Common myeloid progenitor, CD34-positive (primary cell): ENCODE data around the gene KPTN. TPM values are rescaled to one million over a fixed set of nuclear protein-coding genes. Genes with fewer than 3 reads are reported as not detected.

Source experiments
- CTCF ChIA-PET: fragments of 350-600 bp; sonication (Branson Sonifier 250); formaldehyde crosslinking; loops from one replicate; lab custom pipeline; 2021; ENCODE audit warnings: antibody characterized with exemption; lab: Charles Lee
- POLR2A ChIA-PET: fragments of 350-600 bp; sonication (Branson Sonifier 250); formaldehyde crosslinking; loops from one replicate; lab custom pipeline; 2021; ENCODE audit warnings: antibody characterized with exemption; lab: Charles Lee
- DNase-seq, 3 donors: peaks; one replicate each; pipeline versions ENCODE4 v3.0.0 to v3.0.0-alpha.2; 2013
- H3K27ac ChIP-seq, 2 experiments: 1 replicate in 1 of 2; 2 replicates in 1 of 2; pipeline ENCODE4 v1.7.0; 2013; ENCODE audit warnings: inconsistent platforms in 2 of 2, low read length in 2 of 2, mild to moderate bottlenecking in 2 of 2, low read depth in 1 of 2, moderate library complexity in 1 of 2; ENCODE audit not compliant: severe bottlenecking in 2 of 2, insufficient read depth in 1 of 2, poor library complexity in 1 of 2
- H3K27me3 ChIP-seq, 5 experiments: replicated peaks in 2 of 5; 1 replicate in 3 of 5; 2 replicates in 2 of 5; pipeline versions ENCODE4 v1.6.1 to v1.7.0; 2013; ENCODE audit warnings: low read length in 4 of 5, mild to moderate bottlenecking in 2 of 5, moderate library complexity in 2 of 5, inconsistent platforms in 1 of 5; ENCODE audit not compliant: insufficient read depth in 5 of 5, control insufficient read depth in 4 of 5
- H3K36me3 ChIP-seq, 4 experiments: 1 replicate in 2 of 4; 2 replicates in 2 of 4; pipeline versions ENCODE4 v1.6.1 to v1.7.0; 2013; ENCODE audit warnings: low read length in 3 of 4, control low read depth in 1 of 4, mild to moderate bottlenecking in 1 of 4; ENCODE audit not compliant: control insufficient read depth in 4 of 4, insufficient read depth in 4 of 4
- H3K4me1 ChIP-seq, 4 experiments: 1 replicate in 3 of 4; 2 replicates in 1 of 4; pipeline versions ENCODE4 v1.6.1 to v1.7.1; 2013; ENCODE audit warnings: low read length in 3 of 4, mild to moderate bottlenecking in 3 of 4, control low read depth in 1 of 4, inconsistent platforms in 1 of 4, moderate library complexity in 1 of 4; ENCODE audit not compliant: control insufficient read depth in 4 of 4, insufficient read depth in 4 of 4; ENCODE audit errors: control extremely low read depth in 1 of 4
- H3K4me3 ChIP-seq, 7 experiments: 1 replicate in 4 of 7; 2 replicates in 3 of 7; pipeline versions ENCODE4 v1.5.1 to v1.7.0; 2013; ENCODE audit warnings: mild to moderate bottlenecking in 7 of 7, low read length in 6 of 7, moderate library complexity in 6 of 7, inconsistent platforms in 2 of 7, low read depth in 2 of 7, control low read depth in 1 of 7; ENCODE audit not compliant: insufficient read depth in 4 of 7, control insufficient read depth in 1 of 7; ENCODE audit errors: extremely low read depth in 1 of 7
- H3K9me3 ChIP-seq, 5 experiments: 1 replicate in 4 of 5; 2 replicates in 1 of 5; pipeline versions ENCODE4 v1.6.1 to v1.7.1; 2013; ENCODE audit warnings: low read length in 4 of 5, mild to moderate bottlenecking in 2 of 5, inconsistent platforms in 1 of 5, low read depth in 1 of 5, moderate library complexity in 1 of 5; ENCODE audit not compliant: control insufficient read depth in 4 of 5, insufficient read depth in 2 of 5; ENCODE audit errors: control extremely low read depth in 1 of 5
- WGBS: methylation state at CpG from one replicate; pipeline ENCODE4 v1.1.5; 2013; ENCODE audit not compliant: insufficient coverage; 5-methylcytosine and 5-hydroxymethylcytosine counted together
- polyA plus RNA-seq: library from polyadenylated mRNA; unstranded; fragments of 120-200 nt; gene quantifications from one replicate; pipeline ENCODE4 v1.2.1, GENCODE V29; 2013

Gene KPTN
- 11.1 TPM for polyA plus RNA-seq

DNA sequence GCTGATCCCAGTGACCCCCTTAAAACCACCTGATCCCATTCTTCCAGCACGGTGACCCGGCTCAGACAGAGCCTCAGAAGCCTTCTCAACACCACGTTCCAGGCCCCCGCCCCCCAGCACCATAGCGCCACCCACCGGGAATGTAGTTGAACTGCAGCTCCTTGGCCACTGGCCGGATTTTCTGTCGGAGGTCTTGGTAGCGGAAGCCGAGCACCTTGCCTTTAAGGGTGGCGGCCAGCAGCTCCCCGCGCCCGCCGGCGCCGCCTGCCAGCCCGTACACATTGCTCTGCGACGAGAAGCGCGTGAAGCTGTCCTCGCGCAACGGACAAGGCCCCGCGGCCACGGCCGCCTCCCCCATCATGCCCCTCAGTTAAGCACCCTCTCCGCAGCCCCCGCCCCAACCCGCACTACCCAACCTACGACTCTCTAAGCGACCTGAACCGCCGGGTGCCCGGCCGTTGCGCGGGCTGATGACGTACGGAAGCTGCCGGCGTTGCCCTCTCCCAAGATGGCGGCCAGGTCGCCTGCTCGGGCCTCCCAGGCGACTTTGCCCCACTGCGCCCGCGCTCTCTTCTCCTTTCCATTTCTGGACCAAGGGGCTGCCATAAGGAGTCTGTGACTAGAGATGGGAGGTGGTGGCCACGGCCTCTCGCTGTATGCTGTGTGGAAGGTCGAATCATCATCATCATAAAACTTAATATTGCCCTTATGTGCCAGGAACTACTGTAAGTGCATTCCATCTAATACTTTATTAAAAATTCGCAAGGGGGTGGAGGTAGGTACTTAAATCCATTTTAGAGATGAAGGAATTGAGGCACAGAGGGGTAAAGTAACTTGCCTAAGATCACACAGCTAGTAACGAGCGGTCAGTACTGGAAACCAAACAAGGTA lies at the start of gene KPTN:
TSS of gene KPTN (minus strand) at position 420 of the 891 bp plus-strand sequence. CDS start at position 361, 59 bp downstream.
- Histone ChIP-seq H3K4me1 (peaks cover 11 to 52% (median 51%) of the 10 kb centered on the region in 4 experiments), H3K27ac (peak within 1 kb of the TSS; percentile 72 to 91), H3K36me3 (peaks cover 0 to 12% (median 1%) of the 10 kb centered on the region in 4 experiments), H3K4me3 (peak within 1 kb of the TSS; percentile 71 to 95 (median 82)), H3K27me3 (no peaks in the 10 kb centered on the region), H3K9me3 (no peaks in the 10 kb centered on the region)
- under 1% methylated on average over 46 of the region's 57 CpGs for WGBS
- POLR2A ChIA-PET: interaction anchor here (0.6 to 1.3 kb wide), 5 partner anchors 12 to 1143 kb away, joined by 3 to 5 read pairs (median 3); partner anchors contain the start of gene NAPA
- peak; percentile 95 to 96 (median 96) for DNase-seq
- CTCF ChIA-PET: interaction anchor here (0.7 to 2.6 kb wide), 16 partner anchors 8 to 259 kb away, joined by 3 to 12 read pairs (median 4); partner anchors contain the start of gene NAPA

DNA sequence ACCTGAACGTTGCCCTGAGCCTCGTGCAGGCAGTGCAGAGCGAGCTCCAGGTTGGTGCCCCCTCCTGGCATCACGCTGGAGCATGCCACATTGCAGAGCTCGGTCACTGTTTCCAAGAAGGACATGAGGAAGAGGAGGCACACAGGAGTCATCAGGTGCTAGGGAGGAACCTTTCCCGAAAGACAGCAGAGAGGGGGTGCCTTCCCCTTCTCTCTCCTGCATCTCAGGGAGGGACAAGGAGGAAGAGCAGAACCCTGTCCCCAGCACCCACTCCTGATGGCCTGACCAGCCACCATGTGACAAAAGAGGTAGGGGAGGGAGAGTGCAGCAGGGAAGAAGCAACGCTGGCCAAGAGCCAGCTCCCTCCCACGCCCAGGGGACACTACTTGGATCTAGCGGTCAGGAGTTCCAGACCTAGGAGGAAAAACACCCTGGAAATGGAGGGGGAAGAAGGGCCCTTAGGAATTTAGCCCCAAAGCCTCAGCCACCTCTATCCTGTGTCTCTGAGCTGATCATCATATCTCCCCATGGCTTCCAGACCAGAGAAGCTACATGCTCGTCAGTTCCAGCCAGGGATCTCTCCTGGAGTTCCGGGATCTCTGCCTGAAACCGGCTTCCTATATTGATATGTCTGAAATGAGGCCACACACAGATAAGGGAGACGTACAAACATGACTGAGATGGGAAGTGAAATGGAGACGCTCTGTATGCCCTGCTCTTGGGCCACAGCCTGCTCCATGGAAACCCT lies 47.8 kb upstream of the KPTN start:
- H3K9me3 ChIP-seq: no peaks in the 10 kb centered on the region
- DNase-seq: no peak
- ChIA-PET POLR2A (no interaction called here), CTCF (interaction anchor here (0.6 to 1.0 kb wide), 5 partner anchors 11 to 134 kb away, joined by 3 to 4 read pairs (median 3); no protein-coding TSS in a partner anchor)
- peaks cover 0 to 3% (median 0%) of the 10 kb centered on the region in 5 experiments for H3K27me3 ChIP-seq
- no peaks in the 10 kb centered on the region for H3K4me1 ChIP-seq
- no peaks in the 10 kb centered on the region for H3K36me3 ChIP-seq
- WGBS: 70% methylated on average over 13 of the region's 14 CpGs
- no peak overlapping the region for H3K4me3 ChIP-seq
- H3K27ac ChIP-seq: no peak overlapping the region

DNA sequence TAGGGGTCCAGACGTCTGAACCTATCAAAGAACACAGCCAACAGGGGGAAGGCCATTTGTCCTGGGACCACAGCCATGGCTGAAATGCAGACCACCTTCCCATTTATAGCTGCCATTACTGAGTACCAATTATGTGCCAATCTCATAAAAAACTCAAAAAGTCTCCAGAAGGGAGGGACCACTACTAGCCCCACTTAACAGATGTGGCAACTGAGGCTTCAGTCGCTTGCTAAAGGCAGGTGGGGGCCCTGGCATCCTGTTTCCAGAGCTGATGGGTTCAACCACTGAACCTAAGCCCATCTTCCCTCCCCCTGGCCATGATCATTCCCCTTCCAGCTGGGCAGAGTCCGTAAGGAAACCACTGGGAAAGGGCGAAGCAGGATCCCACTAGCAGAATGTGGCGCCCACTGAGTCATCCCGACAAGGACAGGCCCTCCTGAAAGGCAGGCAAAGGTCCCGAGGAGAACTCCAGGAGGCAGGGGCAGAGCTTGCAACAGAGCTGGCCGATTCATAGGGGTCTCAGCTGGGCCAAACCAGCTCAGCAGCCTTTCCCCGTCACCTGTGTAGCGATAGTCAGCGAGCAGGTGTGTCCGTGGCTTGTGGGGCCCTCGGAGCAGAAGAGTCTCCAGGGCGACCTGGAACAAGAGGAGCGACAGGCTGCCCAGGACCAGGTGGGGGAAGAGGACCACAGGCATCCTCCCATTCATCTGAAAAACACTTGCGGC lies 45.2 kb upstream of the KPTN start:
- Histone ChIP-seq H3K4me1 (no peaks in the 10 kb centered on the region), H3K4me3 (no peak overlapping the region), H3K27ac (no peak overlapping the region), H3K36me3 (no peaks in the 10 kb centered on the region), H3K9me3 (no peaks in the 10 kb centered on the region), H3K27me3 (peaks cover 0 to 3% (median 0%) of the 10 kb centered on the region in 5 experiments)
- DNase-seq: no peak
- POLR2A ChIA-PET: no interaction called here
- 91% methylated on average over 16 of the region's 16 CpGs for WGBS
- CTCF ChIA-PET: interaction anchor here (1.2 to 1.3 kb wide), 2 partner anchors 20 to 92 kb away, joined by 3 read pairs; no protein-coding TSS in a partner anchor

DNA sequence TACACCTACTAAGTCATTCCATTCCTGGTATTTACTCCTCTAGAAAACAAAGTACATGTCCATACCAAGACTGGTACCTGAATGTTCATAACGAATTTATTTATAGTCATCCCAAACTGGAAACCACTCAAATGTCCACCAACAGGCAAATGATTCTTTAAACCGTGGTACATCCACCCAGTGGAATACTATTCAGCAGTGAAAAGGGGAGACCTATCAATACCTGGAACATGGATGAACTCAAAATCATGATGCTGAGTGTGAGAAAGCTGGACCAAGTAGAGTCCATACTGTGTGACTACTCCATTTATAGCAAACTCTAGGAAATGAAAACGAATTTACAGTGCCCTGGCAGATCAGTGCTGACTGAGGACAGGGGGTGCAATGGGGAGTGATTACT lies 42.8 kb upstream of the KPTN start:
- Histone ChIP-seq H3K27ac (no peak overlapping the region), H3K27me3 (peaks cover 0 to 6% (median 4%) of the 10 kb centered on the region in 5 experiments), H3K9me3 (no peaks in the 10 kb centered on the region), H3K4me3 (no peak overlapping the region), H3K36me3 (no peaks in the 10 kb centered on the region), H3K4me1 (peaks cover 0 to 6% (median 3%) of the 10 kb centered on the region in 4 experiments)
- ChIA-PET CTCF (no interaction called here), POLR2A (no interaction called here)
- DNase-seq: no peak
- WGBS: 100% methylated on average over 1 of the region's 3 CpGs

DNA sequence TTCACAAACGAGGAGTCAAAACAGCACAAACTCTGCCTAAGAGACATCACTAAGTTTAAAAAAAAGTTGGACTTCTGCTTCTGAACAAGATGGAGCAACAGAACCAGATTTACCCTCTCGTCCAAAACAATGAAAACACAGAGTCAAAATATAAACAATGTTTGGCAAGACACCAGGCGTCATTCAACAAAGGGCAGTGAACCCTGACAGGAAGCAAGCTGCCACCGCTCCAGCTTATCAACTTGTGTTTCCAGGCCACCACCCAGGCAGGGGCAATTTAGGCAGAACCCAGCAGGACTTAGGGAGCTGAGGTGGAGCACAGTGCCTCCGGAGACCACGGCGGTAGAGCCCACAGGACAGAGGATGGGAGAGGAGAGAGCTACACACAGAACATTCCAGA lies 39.5 kb upstream of the KPTN start:
- POLR2A ChIA-PET: interaction anchor here (0.8 kb wide), 1 partner anchor 55 kb away, joined by 5 read pairs; no protein-coding TSS in a partner anchor

DNA sequence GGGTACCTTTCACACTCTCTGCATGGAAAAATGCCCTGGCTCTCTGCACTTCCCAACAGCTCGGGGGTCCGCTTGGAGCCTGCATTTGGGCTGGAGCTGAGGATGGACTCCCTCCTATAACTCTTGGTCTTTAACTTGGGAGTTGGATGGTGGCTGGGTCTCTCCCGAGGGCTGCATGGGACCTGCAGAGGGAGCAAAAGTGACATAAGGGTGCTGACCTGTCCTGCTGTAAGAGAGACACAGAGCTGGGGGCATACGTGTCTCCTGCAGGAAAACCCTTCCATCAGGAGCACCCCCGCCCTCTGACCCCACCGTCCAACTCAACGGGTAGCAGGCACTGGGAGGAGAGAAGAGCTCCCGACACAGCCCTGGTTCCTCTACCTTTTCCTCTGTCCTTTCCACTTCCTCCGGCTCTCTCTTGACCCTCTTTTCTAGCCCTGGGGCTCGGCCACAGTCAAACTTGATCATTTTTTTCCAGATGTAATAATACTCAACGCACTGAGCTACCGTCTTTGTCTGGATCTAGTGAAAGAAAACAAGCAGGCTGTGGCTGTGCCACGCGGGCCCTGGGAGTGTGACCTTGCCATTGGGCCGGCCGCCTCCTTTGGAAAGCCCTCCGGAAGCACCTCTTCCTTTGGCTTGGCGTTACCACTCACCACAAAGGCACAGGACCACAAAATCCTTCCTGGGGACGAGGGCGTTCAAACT lies 37.6 kb upstream of the KPTN start:
- H3K36me3 ChIP-seq: no peaks in the 10 kb centered on the region
- peak overlapping the region in 2 of 7 experiments; percentile 10 to 42 for H3K4me3 ChIP-seq
- 59% methylated on average over 20 of the region's 20 CpGs for WGBS
- peak in 1 of 3 donors; percentile 21 for DNase-seq
- ChIA-PET POLR2A (interaction anchor here (0.7 kb wide), 1 partner anchor 45 kb away, joined by 3 read pairs; no protein-coding TSS in a partner anchor), CTCF (interaction anchor here (0.7 to 1.6 kb wide), 4 partner anchors 10 to 85 kb away, joined by 3 read pairs; no protein-coding TSS in a partner anchor)
- H3K27ac ChIP-seq: no peak overlapping the region
- H3K4me1 ChIP-seq: peaks cover 7 to 43% (median 19%) of the 10 kb centered on the region in 4 experiments
- H3K27me3 ChIP-seq: peaks cover 0 to 14% (median 4%) of the 10 kb centered on the region in 5 experiments
- H3K9me3 ChIP-seq: no peaks in the 10 kb centered on the region

More for the DNA sequence above, 39.5 kb upstream of the KPTN start:
- Histone ChIP-seq H3K36me3 (no peaks in the 10 kb centered on the region), H3K4me3 (no peak overlapping the region), H3K4me1 (peaks cover 4 to 25% (median 11%) of the 10 kb centered on the region in 4 experiments), H3K27me3 (peaks cover 0 to 14% (median 4%) of the 10 kb centered on the region in 5 experiments), H3K27ac (no peak overlapping the region), H3K9me3 (no peaks in the 10 kb centered on the region)
- DNase-seq: peak in 1 of 3 donors; percentile 26
- CTCF ChIA-PET: interaction anchor here (1.1 to 1.2 kb wide), 2 partner anchors 9 to 36 kb away, joined by 3 to 4 read pairs; no protein-coding TSS in a partner anchor
- 68% methylated on average over 4 of the region's 7 CpGs for WGBS
